Measurements from ENCODE around the gene CRB2.

Gene CRB2

GRCh38 chr9:123424552-123425225 lies 68.7 kb downstream of the CRB2 start:
- DNase-seq = no peak

GRCh38 chr9:123425261-123425821 lies 69.3 kb downstream of the CRB2 start:
- DNase-seq = no peak

GRCh38 chr9:123425836-123426365 lies 69.9 kb downstream of the CRB2 start:
- no peak for DNase-seq

- no peak for DNase-seq
Observed at GRCh38 chr9:123426406-123426805, 70.4 kb downstream of the CRB2 start.
